ENCODE results near the gene ID1.
"Not testable (repeated sequence)": the region's sequence is repeated elsewhere in the genome, so short reads cannot be mapped to it uniquely, and the experiment has no call there.

Gene ID1

GRCh38 chr20:31573555-31574321 lies 31.4 kb upstream of the ID1 start:
- no peak for DNase-seq (ENCODE audit: low read depth in 2 of 2)

- not testable (repeated sequence) for DNase-seq (ENCODE audit: low read depth in 2 of 2)
Measured at GRCh38 chr20:31574986-31575385, 30.1 kb upstream of the ID1 start.

- no peak for DNase-seq (ENCODE audit: low read depth in 2 of 2)
Measured at GRCh38 chr20:31576751-31577150, 28.3 kb upstream of the ID1 start.

GRCh38 chr20:31577194-31577593 lies 27.9 kb upstream of the ID1 start:
- DNase-seq (ENCODE audit: low read depth in 2 of 2) = no peak

GRCh38 chr20:31578448-31579138 lies 26.5 kb upstream of the ID1 start:
- DNase-seq (ENCODE audit: low read depth in 2 of 2) = no peak

- DNase-seq (ENCODE audit: low read depth in 2 of 2) = no peak
Measured at GRCh38 chr20:31579245-31579644, 25.8 kb upstream of the ID1 start.

- not testable (repeated sequence) for DNase-seq (ENCODE audit: low read depth in 2 of 2)
Measured at GRCh38 chr20:31579941-31580651, 25.0 kb upstream of the ID1 start.

GRCh38 chr20:31580706-31581105 lies 24.4 kb upstream of the ID1 start:
- DNase-seq (ENCODE audit: low read depth in 2 of 2) = no peak

- no peak for DNase-seq (ENCODE audit: low read depth in 2 of 2)
Measured at GRCh38 chr20:31581391-31581790, 23.7 kb upstream of the ID1 start.

GRCh38 chr20:31587545-31588389 lies 17.3 kb upstream of the ID1 start:
- no peak for DNase-seq (ENCODE audit: low read depth in 2 of 2)

- no peak for DNase-seq (ENCODE audit: low read depth in 2 of 2)
Measured at GRCh38 chr20:31590717-31591225, 14.3 kb upstream of the ID1 start.

GRCh38 chr20:31593221-31594001 lies 11.7 kb upstream of the ID1 start:
- no peak for DNase-seq (ENCODE audit: low read depth in 2 of 2)

- no peak for DNase-seq (ENCODE audit: low read depth in 2 of 2)
Measured at GRCh38 chr20:31594002-31594557, 11.0 kb upstream of the ID1 start.

GRCh38 chr20:31594558-31595379 lies 10.3 kb upstream of the ID1 start:
- no peak for DNase-seq (ENCODE audit: low read depth in 2 of 2)

- no peak for DNase-seq (ENCODE audit: low read depth in 2 of 2)
Measured at GRCh38 chr20:31595380-31595653, 9.8 kb upstream of the ID1 start.

- DNase-seq (ENCODE audit: low read depth in 2 of 2) = no peak
Measured at GRCh38 chr20:31595654-31596411, 9.3 kb upstream of the ID1 start.

GRCh38 chr20:31596412-31596715 lies 8.7 kb upstream of the ID1 start:
- not testable (repeated sequence) for DNase-seq (ENCODE audit: low read depth in 2 of 2)

- DNase-seq (ENCODE audit: low read depth in 2 of 2) = no peak
Measured at GRCh38 chr20:31596831-31597480, 8.1 kb upstream of the ID1 start.

GRCh38 chr20:31597481-31597855 lies 7.6 kb upstream of the ID1 start:
- no peak for DNase-seq (ENCODE audit: low read depth in 2 of 2)
